HEK293 (cell line): ENCODE measurements around the gene APOL4.
A peak's percentile ranks its signal among the peaks of the same experiment; 100 is the strongest.

Experiments
- CTCF ChIA-PET: fragments of 350-600 bp; formaldehyde crosslinking; extraction: SDS; loops from one replicate; lab custom pipeline; 2021; ENCODE audit warnings: antibody characterized with exemption; lab: Yijun Ruan, JAX
- POLR2A ChIA-PET: fragments of 300-600 bp; formaldehyde crosslinking; extraction: SDS; loops from one replicate; lab custom pipeline; 2020; ENCODE audit warnings: antibody characterized with exemption, inconsistent platforms; lab: Yijun Ruan, JAX
- H3K27ac ChIP-seq: fragments of 200-500 bp; sonication (Bioruptor generic); 2 replicates; pipeline ENCODE4 v1.5.1; 2014; ENCODE audit warnings: low read depth, low read length, control low read depth, inconsistent platforms; ENCODE audit errors: extremely low read depth
- H3K36me3 ChIP-seq, 2 experiments: fragments of 200-500 bp in 1 of 2; sonication (Bioruptor generic) in 1 of 2; 1 replicate in 1 of 2; 2 replicates in 1 of 2; pipeline ENCODE4 v1.5.1; 2014 to 2017; ENCODE audit warnings: inconsistent platforms in 2 of 2, low read length in 2 of 2; ENCODE audit not compliant: control insufficient read depth in 2 of 2, insufficient read depth in 1 of 2
- H3K4me1 ChIP-seq: fragments of 200-500 bp; sonication (Bioruptor generic); 2 replicates; pipeline ENCODE4 v1.5.1; 2014; ENCODE audit warnings: mild to moderate bottlenecking, low read length, inconsistent platforms; ENCODE audit not compliant: control insufficient read depth, insufficient read depth
- H3K4me3 ChIP-seq: 2 replicates; pipeline ENCODE4 v1.5.1; 2011; ENCODE audit warnings: low read depth, mild to moderate bottlenecking, control low read depth, low read length, moderate library complexity
- H3K9me3 ChIP-seq: fragments of 200-500 bp; sonication (Bioruptor generic); 2 replicates; pipeline ENCODE4 v1.5.1; 2014; ENCODE audit warnings: low read depth, low read length, inconsistent platforms; ENCODE audit not compliant: control insufficient read depth, insufficient read depth
- CTCF ChIP-seq: fragments of 450-650 bp; formaldehyde crosslinking; IDR thresholded peaks from 2 replicates; pipeline ENCODE4 v1.5.1; 2016; ENCODE audit warnings: missing biosample characterization, missing genetic modification characterization
- IKZF3 ChIP-seq: fragments of 450-650 bp; IDR thresholded peaks from 2 replicates; pipeline ENCODE4 v1.5.0; 2018; ENCODE audit warnings: missing biosample characterization, mild to moderate bottlenecking, missing genetic modification characterization, moderate library complexity
- TCF7L2 ChIP-seq: IDR thresholded peaks from 2 replicates; pipeline ENCODE4 v1.6.1; 2011; ENCODE audit warnings: low read depth, mild to moderate bottlenecking, inconsistent platforms, low read length, moderate library complexity, borderline replicate concordance
- ZFP69B ChIP-seq: fragments of 450-650 bp; formaldehyde crosslinking; IDR thresholded peaks from 2 replicates; pipeline ENCODE4 v1.5.1; 2016; ENCODE audit warnings: missing biosample characterization, missing genetic modification characterization
- ZNF133 ChIP-seq: fragments of 450-650 bp; formaldehyde crosslinking; IDR thresholded peaks from 2 replicates; pipeline ENCODE4 v1.5.1; 2016; ENCODE audit warnings: missing biosample characterization, missing genetic modification characterization
- ZNF148 ChIP-seq: fragments of 450-650 bp; formaldehyde crosslinking; IDR thresholded peaks from 2 replicates; pipeline ENCODE4 v1.5.0; 2017; ENCODE audit warnings: missing biosample characterization, missing genetic modification characterization, borderline replicate concordance
- ZNF155 ChIP-seq: fragments of 450-650 bp; formaldehyde crosslinking; IDR thresholded peaks from 2 replicates; pipeline ENCODE4 v1.5.1; 2016; ENCODE audit warnings: missing biosample characterization, missing genetic modification characterization
- ZNF169 ChIP-seq: fragments of 450-650 bp; formaldehyde crosslinking; IDR thresholded peaks from 2 replicates; pipeline ENCODE4 v1.5.1; 2016; ENCODE audit warnings: missing biosample characterization, missing genetic modification characterization
- ZNF2 ChIP-seq: fragments of 450-650 bp; formaldehyde crosslinking; IDR thresholded peaks from 2 replicates; pipeline ENCODE4 v1.5.1; 2016; ENCODE audit warnings: missing biosample characterization, missing genetic modification characterization
- ZNF26 ChIP-seq: fragments of 450-650 bp; formaldehyde crosslinking; IDR thresholded peaks from 2 replicates; pipeline ENCODE4 v1.5.1; 2016; ENCODE audit warnings: missing biosample characterization, missing genetic modification characterization
- ZNF362 ChIP-seq: fragments of 450-650 bp; formaldehyde crosslinking; IDR thresholded peaks from 2 replicates; pipeline ENCODE4 v1.5.1; 2016; ENCODE audit warnings: missing biosample characterization, missing genetic modification characterization
- ZNF404 ChIP-seq: fragments of 450-650 bp; formaldehyde crosslinking; IDR thresholded peaks from 2 replicates; pipeline ENCODE4 v1.5.1; 2017; ENCODE audit warnings: missing biosample characterization, missing genetic modification characterization
- ZNF518A ChIP-seq: fragments of 450-650 bp; formaldehyde crosslinking; conservative IDR thresholded peaks from 2 replicates; pipeline ENCODE4 v1.5.1; 2016; ENCODE audit warnings: low read depth, missing biosample characterization, missing genetic modification characterization
- ZNF558 ChIP-seq: fragments of 450-650 bp; formaldehyde crosslinking; IDR thresholded peaks from 2 replicates; pipeline ENCODE4 v1.5.1; 2016; ENCODE audit warnings: missing biosample characterization, missing genetic modification characterization
- ZNF654 ChIP-seq: fragments of 450-650 bp; formaldehyde crosslinking; IDR thresholded peaks from 2 replicates; pipeline ENCODE4 v1.5.1; 2016; ENCODE audit warnings: low read depth, missing biosample characterization, missing genetic modification characterization
- ZNF707 ChIP-seq: fragments of 450-650 bp; formaldehyde crosslinking; IDR thresholded peaks from 2 replicates; pipeline ENCODE4 v1.5.1; 2016; ENCODE audit warnings: missing biosample characterization, missing genetic modification characterization
- ZNF830 ChIP-seq: fragments of 450-650 bp; IDR thresholded peaks from 2 replicates; pipeline ENCODE4 v1.5.0; 2018; ENCODE audit warnings: missing biosample characterization, missing genetic modification characterization, low read depth, mild to moderate bottlenecking, moderate library complexity
- ZSCAN18 ChIP-seq: fragments of 450-650 bp; formaldehyde crosslinking; IDR thresholded peaks from 2 replicates; pipeline ENCODE4 v1.5.1; 2016; ENCODE audit warnings: missing biosample characterization, missing genetic modification characterization

APOL4 gene

GRCh38 chr22:36144886-36145541 lies 56.6 kb downstream of the APOL4 start:
- Histone ChIP-seq H3K4me3 (no peak overlapping the region), H3K4me1 (no peaks in the 10 kb centered on the region), H3K9me3 (no peaks in the 10 kb centered on the region), H3K27ac (no peak overlapping the region), H3K36me3 (no peaks in the 10 kb centered on the region)
- CTCF ChIA-PET: interaction anchor here (0.7 to 7.7 kb wide), 24 partner anchors 8 to 524 kb away, joined by 3 to 63 read pairs (median 3); partner anchors contain the start of genes APOL2 and APOL3
- TF ChIP-seq ZNF155 (tag by site-specific recombination) (no peak), TCF7L2 (no peak), ZNF654 (peak; percentile 89), ZNF707 (tag by site-specific recombination) (no peak), ZNF518A (tag by site-specific recombination) (no peak), IKZF3 (no peak), ZNF558 (tag by site-specific recombination) (no peak), ZNF133 (tag by site-specific recombination) (no peak), ZNF362 (tag by site-specific recombination) (peak; percentile 75; the same call in 1 of the 2 replicates), ZSCAN18 (tag by site-specific recombination) (no peak), ZNF148 (tag by site-specific recombination) (no peak), ZFP69B (tag by site-specific recombination) (no peak), ZNF169 (tag by site-specific recombination) (no peak), ZNF830 (tag by site-specific recombination) (no peak), ZNF2 (tag by site-specific recombination) (peak; percentile 40; the same call in 1 of the 2 replicates), CTCF (peak; percentile 63), ZNF26 (tag by site-specific recombination) (no peak), ZNF404 (no peak)
- POLR2A ChIA-PET: interaction anchor here (0.6 to 0.7 kb wide), 2 partner anchors 50 to 224 kb away, joined by 4 to 5 read pairs; no protein-coding TSS in a partner anchor
